Astrocyte (in vitro differentiated cells and primary cell): ENCODE measurements around the gene UBTD1.
"Not testable (repeated sequence)": the region's sequence is repeated elsewhere in the genome, so short reads cannot be mapped to it uniquely, and the experiment has no call there.

ENCODE experiments used
- CTCF ChIP-seq: IDR thresholded peaks from 2 replicates; pipeline ENCODE4 v1.5.1; 2011; ENCODE audit warnings: low read depth, mild to moderate bottlenecking, inconsistent platforms, low read length, moderate library complexity; ENCODE audit not compliant: insufficient read depth
- EZH2 ChIP-seq: IDR thresholded peaks from 2 replicates; pipeline ENCODE4 v1.6.1; 2012; ENCODE audit warnings: mild to moderate bottlenecking, low read length, inconsistent platforms; ENCODE audit not compliant: insufficient read depth

- TF ChIP-seq CTCF, EZH2: not testable (repeated sequence)
Measured at GRCh38 chr10:97528876-97529275, 30.2 kb downstream of the UBTD1 start.
